Measurements from ENCODE around the gene NABP2.

Gene NABP2

DNA sequence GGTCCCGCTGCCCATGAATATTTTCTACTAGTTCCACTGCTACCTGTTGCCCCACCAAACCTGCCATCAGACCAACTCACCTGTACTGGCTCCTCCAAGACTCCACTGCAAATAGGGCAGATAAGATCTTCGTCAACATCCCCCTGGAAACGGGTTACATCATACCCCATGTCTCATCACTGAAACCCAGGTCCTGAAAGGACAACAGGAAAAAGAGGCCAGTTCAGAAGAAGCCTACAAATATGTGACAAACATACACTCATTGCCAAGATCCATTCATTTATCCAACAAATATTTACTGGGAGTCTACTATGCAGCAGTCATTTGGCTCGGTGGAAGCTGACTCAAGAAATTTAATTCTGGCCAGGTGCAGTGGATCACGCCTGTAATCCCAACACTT lies 10.3 kb upstream of the NABP2 start:
- no peak for DNase-seq (ENCODE audit: low spot score)

DNA sequence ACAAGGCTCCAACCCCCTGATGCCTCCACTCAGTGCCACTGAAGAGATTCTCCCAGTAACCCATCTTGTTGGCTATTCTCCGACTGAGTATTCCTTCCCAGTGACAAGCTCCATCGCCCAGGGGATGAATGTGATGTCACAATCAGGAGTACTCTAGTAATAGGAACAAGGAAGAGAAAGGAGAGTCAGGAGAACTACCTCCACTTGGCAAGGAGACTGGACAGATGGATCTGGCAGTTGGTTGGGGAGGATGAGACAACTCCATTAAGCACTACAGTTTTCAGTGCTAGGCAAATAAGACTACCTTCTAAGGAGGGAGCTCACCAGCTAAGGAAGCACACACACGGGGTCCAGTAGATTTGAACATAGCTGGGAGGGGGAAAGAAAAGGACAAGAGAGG lies 7.7 kb upstream of the NABP2 start:
- no peak for DNase-seq (ENCODE audit: low spot score)

GRCh38 chr12:56219840-56220239 lies 4.3 kb upstream of the NABP2 start:
- DNase-seq (ENCODE audit: low spot score): no peak

GRCh38 chr12:56220611-56221231 lies 3.4 kb upstream of the NABP2 start:
- no peak for DNase-seq (ENCODE audit: low spot score)

DNA sequence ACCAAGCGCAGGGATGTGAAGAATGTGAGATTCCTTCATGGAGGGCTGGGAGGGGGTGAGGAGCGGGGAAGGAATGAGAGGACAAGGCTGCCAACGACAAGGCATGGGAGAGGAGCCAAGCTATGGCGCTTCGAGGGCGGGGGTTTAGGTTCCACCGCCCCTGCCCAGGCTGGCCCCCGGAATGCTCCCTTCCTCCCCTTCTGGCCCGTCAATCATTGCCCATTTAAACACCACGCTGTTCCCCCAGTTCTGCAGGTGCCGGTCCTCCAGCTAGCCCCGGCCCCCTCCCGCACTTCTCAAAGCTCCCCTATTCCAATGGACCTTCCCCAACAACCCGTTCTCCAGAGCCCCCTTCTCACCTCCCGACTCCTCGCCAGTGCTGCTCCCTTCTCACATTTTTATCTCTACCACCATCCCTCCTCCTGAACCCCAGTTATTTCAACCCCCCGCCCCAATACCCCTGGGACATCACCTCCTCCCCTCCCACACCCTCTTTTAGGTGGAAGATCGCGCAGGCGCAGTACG lies 2.8 kb upstream of the NABP2 start:
- DNase-seq (ENCODE audit: low spot score): peak; percentile 82

DNA sequence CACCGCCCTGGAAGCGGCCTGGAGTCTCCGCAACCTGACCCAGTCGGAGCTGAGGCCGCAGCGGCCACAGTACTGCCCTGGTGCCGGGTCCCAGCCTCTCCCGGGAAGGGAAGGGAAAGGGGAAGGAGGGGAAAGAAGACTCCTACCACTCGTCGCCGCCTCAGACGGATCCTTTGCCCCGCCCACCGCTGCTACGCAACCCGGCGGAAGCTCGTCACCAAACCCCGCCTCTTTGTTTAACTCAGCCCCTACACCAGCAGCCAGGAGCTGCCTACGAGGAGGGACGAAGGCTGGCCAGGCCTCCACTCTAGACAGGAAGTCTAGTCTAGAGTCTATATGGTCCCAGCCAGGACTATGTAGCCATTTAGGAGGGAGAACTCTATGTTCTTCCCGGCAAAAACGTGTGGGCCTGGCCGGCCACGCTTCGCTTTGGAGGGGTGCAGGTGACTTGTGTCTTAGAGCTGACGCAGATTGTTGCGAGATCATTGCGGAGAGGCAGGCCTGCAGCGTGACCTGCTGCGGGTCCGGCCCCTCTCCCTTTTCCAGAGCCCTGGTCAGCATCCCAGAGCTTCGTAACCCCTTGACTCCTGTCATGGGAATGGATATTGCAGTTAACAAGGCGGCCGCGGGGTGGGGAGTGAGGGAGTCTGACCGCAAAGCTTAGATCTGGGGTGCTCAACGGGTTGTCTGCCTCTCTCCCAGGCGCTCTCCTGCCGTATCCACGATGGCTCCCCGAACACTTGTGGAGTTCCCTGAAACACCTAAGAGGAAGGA lies 2.2 kb upstream of the NABP2 start, which contains the start of gene RNF41:
RNF41 (minus strand) TSS at position 166 of the 774 bp plus-strand sequence. CDS start 7,875 bp downstream, outside the sequence.
- DNase-seq (ENCODE audit: low spot score): peak; percentile 99

DNA sequence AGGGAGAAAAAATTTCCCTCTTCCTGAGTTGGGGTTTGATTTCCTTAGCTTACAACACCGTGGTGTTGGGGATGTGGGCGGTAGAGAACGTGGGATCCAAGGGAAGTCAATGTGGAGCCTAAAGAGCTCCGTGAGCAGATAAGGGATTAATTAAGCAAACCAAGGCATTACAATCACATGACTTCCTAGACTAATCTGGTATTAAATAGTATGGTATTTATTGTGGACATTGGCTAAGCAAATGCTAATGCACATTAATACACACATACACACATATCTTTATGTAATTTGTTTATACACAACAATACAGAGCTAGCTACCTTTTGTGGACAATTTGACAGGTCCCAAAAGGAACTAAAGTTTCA lies 1.6 kb upstream of the NABP2 start:
- DNase-seq (ENCODE audit: low spot score): no peak

- no peak for DNase-seq (ENCODE audit: low spot score)
Measured at GRCh38 chr12:56223571-56224101, 506 bp upstream of the NABP2 start.

GRCh38 chr12:56224954-56225353 lies 812 bp downstream of the NABP2 start:
- no peak for DNase-seq (ENCODE audit: low spot score)

- no peak for DNase-seq (ENCODE audit: low spot score)
Measured at GRCh38 chr12:56229082-56229481, 4.9 kb downstream of the NABP2 start.

DNA sequence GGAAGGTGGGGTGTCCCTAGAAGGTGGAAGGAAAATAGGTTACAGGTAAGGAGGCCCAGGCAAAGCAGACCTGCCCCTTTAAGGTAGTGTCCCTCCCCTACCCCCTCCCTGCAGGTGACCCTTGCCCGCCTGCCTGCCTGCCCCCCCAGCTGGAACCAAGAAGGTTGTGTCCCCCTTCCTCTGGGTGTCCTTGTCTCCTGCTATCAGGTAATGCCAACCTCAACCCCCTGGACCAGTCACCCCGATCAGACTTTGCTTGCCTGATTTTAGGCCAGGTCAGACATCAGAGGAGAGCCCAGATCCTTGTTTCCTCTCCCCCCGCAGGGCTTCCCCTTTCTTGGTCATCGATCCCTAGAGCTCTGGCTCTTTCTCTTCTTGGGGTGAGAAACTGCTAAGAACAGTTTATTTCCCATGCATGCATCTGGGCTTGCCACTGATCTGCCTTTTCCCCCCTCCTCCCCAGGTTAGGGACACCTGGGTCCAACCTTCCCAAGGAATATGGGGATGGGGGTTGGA lies 5.8 kb downstream of the NABP2 start, which contains the start of gene SLC39A5:
SLC39A5 (plus strand) TSS at position 136 of the 516 bp plus-strand sequence. CDS start 1,224 bp downstream, outside the sequence.
- DNase-seq (ENCODE audit: low spot score): no peak

DNA sequence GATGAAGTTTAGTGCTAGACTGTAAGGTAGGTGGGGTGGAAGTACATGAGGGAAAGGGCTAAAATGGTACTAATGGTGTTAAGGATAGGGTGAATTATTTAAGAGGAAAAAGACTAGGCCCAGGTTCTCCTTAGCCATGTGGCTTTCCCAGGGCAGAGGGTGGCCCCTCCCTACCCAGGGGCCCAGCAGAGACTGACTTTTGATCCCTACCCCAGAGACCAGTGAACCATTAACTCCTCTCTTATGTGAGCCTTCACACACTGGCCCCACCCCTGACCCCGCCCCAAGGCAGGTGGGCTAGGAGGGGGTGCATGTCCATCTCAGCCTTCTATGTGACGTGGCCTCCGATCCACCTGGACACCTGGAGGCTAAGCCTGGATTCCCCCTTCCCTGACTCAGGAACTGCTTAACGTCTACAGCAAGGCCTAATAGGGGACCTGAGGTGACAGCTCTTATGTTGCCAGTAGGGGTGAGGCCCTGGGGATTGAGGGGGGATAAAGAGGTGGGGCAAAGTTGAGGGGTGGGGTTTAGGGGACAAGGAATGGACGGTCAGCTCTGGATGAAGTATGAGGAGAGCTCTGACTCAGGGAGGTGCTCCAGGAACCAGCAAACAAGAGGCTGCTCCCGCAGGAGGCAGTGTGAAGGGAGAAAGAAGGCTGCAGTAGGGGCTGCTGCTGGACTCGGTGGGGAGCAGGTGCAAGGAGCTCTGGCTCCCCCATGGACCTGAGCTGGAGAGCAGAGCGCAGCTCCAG lies 6.5 kb downstream of the NABP2 start:
- no peak for DNase-seq (ENCODE audit: low spot score)

DNA sequence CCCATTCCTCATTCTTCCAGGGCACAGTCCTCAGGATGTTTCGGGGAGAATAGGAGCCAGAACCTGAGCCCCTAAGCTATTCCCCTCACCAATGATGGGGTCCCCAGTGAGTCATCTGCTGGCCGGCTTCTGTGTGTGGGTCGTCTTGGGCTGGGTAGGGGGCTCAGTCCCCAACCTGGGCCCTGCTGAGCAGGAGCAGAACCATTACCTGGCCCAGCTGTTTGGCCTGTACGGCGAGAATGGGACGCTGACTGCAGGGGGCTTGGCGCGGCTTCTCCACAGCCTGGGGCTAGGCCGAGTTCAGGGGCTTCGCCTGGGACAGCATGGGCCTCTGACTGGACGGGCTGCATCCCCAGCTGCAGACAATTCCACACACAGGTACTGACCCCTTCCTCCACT lies 7.0 kb downstream of the NABP2 start:
- no peak for DNase-seq (ENCODE audit: low spot score)

- no peak for DNase-seq (ENCODE audit: low spot score)
Measured at GRCh38 chr12:56234746-56235436, 10.7 kb downstream of the NABP2 start.

DNA sequence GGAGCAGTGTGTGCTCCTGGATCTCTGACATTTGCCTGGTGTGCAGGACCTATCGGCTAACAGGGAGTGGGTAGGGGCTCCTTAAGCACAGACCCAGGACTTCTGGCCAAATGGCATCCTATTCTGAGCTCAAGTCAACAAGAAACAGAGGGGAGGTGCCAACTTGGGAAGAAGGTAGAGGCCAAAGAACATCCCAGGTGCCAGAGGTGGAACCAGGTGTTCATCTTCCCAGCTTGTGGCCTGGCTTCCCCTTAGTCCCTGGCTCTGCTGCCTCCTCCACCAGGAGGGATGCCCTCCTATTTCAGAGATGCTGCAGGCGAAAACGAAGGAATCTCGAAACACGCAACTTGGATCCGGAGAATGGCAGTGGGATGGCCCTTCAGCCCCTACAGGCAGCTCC lies 11.9 kb downstream of the NABP2 start:
- DNase-seq (ENCODE audit: low spot score): no peak

DNA sequence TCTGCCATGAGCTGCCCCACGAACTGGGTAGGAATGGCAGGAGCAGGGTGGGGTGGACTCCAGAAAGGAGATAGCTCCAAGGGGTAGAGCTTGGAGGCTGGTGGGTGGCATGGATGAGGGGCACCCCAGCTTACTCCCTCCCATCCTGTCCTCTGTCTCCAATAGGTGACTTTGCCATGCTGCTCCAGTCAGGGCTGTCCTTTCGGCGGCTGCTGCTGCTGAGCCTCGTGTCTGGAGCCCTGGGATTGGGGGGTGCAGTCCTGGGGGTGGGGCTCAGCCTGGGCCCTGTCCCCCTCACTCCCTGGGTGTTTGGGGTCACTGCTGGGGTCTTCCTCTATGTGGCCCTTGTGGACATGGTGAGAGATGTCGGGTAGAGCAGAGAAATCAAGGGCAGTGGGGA lies 12.8 kb downstream of the NABP2 start:
- no peak for DNase-seq (ENCODE audit: low spot score)

- DNase-seq (ENCODE audit: low spot score): no peak
Measured at GRCh38 chr12:56237552-56237951, 13.4 kb downstream of the NABP2 start.

- DNase-seq (ENCODE audit: low spot score): no peak
Measured at GRCh38 chr12:56241424-56242303, 17.5 kb downstream of the NABP2 start.

DNA sequence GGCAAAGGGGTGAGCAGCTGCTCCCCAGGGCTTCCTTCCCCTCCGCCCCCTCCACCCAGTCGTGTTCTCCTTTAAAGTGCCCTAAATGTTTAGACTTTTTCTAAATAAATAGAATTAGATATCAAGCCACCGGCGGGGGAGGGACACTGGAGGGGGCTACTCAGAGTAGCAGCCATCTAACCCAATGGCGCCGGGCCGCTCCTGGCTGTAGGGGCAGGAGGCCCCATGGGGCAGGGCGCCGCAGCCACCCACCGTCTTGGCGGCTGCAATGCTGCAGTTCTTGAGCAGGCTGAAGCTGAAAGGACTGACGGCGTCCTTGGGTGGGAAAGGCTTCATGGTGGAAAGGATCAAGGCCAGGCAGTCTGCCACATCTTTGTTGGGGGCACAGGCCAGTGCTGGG lies 18.8 kb downstream of the NABP2 start:
- no peak for DNase-seq (ENCODE audit: low spot score)

DNA sequence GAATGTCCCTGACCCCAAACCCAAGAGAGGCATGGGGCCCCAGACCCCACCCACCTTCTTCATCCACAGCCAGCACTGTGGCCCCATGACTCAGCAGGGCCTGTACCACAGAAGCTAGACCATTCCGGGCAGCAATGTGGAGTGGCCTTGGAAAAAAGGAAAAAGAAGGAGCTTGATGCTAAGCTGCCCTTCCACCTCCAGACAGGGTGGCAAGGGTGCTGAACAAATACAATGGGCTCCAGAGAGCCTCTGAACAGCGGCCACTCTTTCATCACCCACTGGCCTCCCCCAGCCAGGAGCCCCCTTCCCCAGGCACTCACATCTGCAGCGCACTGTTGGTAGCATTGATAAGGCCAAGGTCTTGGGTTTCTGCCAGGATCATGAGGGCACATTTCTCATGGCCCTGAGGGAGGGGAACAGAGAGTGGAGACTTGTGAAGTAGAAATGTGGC lies 19.6 kb downstream of the NABP2 start:
- no peak for DNase-seq (ENCODE audit: low spot score)
